SU-DHL-6 (cell line): ENCODE data around the gene SLC7A8.
"Not testable (repeated sequence)": the region's sequence is repeated elsewhere in the genome, so short reads cannot be mapped to it uniquely, and the experiment has no call there.

Experiments
- H2AFZ ChIP-seq: fragments of 200-600 bp; sonication (generic); 2 replicates; pipeline ENCODE4 v1.6.1; 2014; ENCODE audit warnings: low read depth, mild to moderate bottlenecking, moderate library complexity, mixed read lengths, antibody characterized with exemption, low read length; ENCODE audit not compliant: severe bottlenecking
- H3F3A ChIP-seq: fragments of 200-600 bp; shearing (Covaris generic); 2 replicates; pipeline ENCODE4 v1.6.0; 2016; ENCODE audit warnings: antibody characterized with exemption, mild to moderate bottlenecking; ENCODE audit not compliant: insufficient read depth
- H3K27ac ChIP-seq: fragments of 200-600 bp; sonication (generic); 2 replicates; pipeline ENCODE4 v1.5.1; 2016; ENCODE audit warnings: low read depth, mild to moderate bottlenecking, low read length, moderate library complexity, mixed read lengths
- H3K27me3 ChIP-seq: fragments of 200-600 bp; sonication (generic), shearing (Covaris generic); 2 replicates; pipeline ENCODE4 v1.6.0; 2014; ENCODE audit warnings: mild to moderate bottlenecking, low read length
- H3K36me3 ChIP-seq: fragments of 200-600 bp; sonication (generic); 2 replicates; pipeline ENCODE4 v1.6.1; 2014; ENCODE audit warnings: mild to moderate bottlenecking, low read length, mixed read lengths
- H3K4me2 ChIP-seq: fragments of 300-600, 200-600 bp; shearing (Covaris generic), sonication (generic); 2 replicates; pipeline ENCODE4 v1.6.0; 2014; ENCODE audit warnings: low read length, low read depth, mild to moderate bottlenecking; ENCODE audit not compliant: poor library complexity, severe bottlenecking
- H3K4me3 ChIP-seq: fragments of 200-600 bp; sonication (generic); 2 replicates; pipeline ENCODE4 v1.5.1; 2014; ENCODE audit warnings: antibody characterized with exemption, low read length, mild to moderate bottlenecking, mixed read lengths; ENCODE audit not compliant: insufficient read depth, poor library complexity, severe bottlenecking
- H3K79me2 ChIP-seq: fragments of 200-600 bp; sonication (generic); 2 replicates; pipeline ENCODE4 v1.6.1; 2014; ENCODE audit warnings: mild to moderate bottlenecking, low read length, moderate library complexity; ENCODE audit not compliant: insufficient read depth
- H3K9ac ChIP-seq: fragments of 200-600 bp; sonication (generic); 2 replicates; pipeline ENCODE4 v1.7.0; 2014; ENCODE audit warnings: mild to moderate bottlenecking, low read length
- H3K9me2 ChIP-seq: fragments of 200-600 bp; sonication (generic); replicated peaks from 2 replicates; pipeline ENCODE4 v1.6.1; 2014; ENCODE audit warnings: low read length; ENCODE audit not compliant: insufficient read depth
- H3K9me3 ChIP-seq: fragments of 200-600 bp; sonication (generic); 2 replicates; pipeline ENCODE4 v1.6.1; 2014; ENCODE audit warnings: low read length, mixed read lengths; ENCODE audit not compliant: insufficient read depth
- H4K20me1 ChIP-seq: fragments of 200-600 bp; sonication (generic); 2 replicates; pipeline ENCODE4 v1.6.1; 2014; ENCODE audit warnings: low read depth, mild to moderate bottlenecking, antibody characterized with exemption, low read length, moderate library complexity, mixed read lengths
- CTCF ChIP-seq: fragments of 200-600 bp; sonication (generic); IDR thresholded peaks from one replicate; pipeline ENCODE4 v1.5.1; 2017; ENCODE audit warnings: antibody characterized with exemption, mild to moderate bottlenecking, low read length, moderate library complexity; ENCODE audit not compliant: insufficient read depth, poor library complexity, severe bottlenecking
- EZH2phosphoT487 ChIP-seq: fragments of 200-600 bp; sonication (generic), shearing (Covaris generic); conservative IDR thresholded peaks from 2 replicates; pipeline ENCODE4 v1.6.1; 2018; ENCODE audit warnings: mild to moderate bottlenecking, antibody characterized with exemption, low read length, moderate library complexity, mixed read lengths

SLC7A8 gene

GRCh38 chr14:23112359-23113178 lies 70.9 kb downstream of the SLC7A8 start:
- TF ChIP-seq EZH2phosphoT487 (no peak), CTCF (no peak)
- H3K36me3 ChIP-seq: no peaks in the 10 kb centered on the region
- H3K27me3 ChIP-seq: no peaks in the 10 kb centered on the region
- H3K9me3 ChIP-seq: no peaks in the 10 kb centered on the region
- no peaks in the 10 kb centered on the region for H3K9me2 ChIP-seq
- H3K27ac ChIP-seq: no peak overlapping the region
- H3F3A ChIP-seq: no peaks in the 10 kb centered on the region
- H3K9ac ChIP-seq: no peak overlapping the region
- no peaks in the 10 kb centered on the region for H4K20me1 ChIP-seq
- no peak overlapping the region for H2AFZ ChIP-seq
- no peaks in the 10 kb centered on the region for H3K79me2 ChIP-seq
- no peak overlapping the region for H3K4me2 ChIP-seq
- no peak overlapping the region for H3K4me3 ChIP-seq

GRCh38 chr14:23110579-23111365 lies 72.7 kb downstream of the SLC7A8 start:
- H3K9ac ChIP-seq: no peak overlapping the region
- no peaks in the 10 kb centered on the region for H3K27me3 ChIP-seq
- no peak overlapping the region for H3K4me3 ChIP-seq
- H4K20me1 ChIP-seq: no peaks in the 10 kb centered on the region
- H3K9me2 ChIP-seq: no peaks in the 10 kb centered on the region
- TF ChIP-seq CTCF (no peak), EZH2phosphoT487 (no peak)
- H3F3A ChIP-seq: no peaks in the 10 kb centered on the region
- no peak overlapping the region for H3K4me2 ChIP-seq
- H2AFZ ChIP-seq: no peak overlapping the region
- no peaks in the 10 kb centered on the region for H3K36me3 ChIP-seq
- no peak overlapping the region for H3K27ac ChIP-seq
- H3K79me2 ChIP-seq: no peaks in the 10 kb centered on the region
- no peaks in the 10 kb centered on the region for H3K9me3 ChIP-seq

GRCh38 chr14:23109769-23110168 lies 73.7 kb downstream of the SLC7A8 start:
- Histone ChIP-seq H3K9me3 (no peaks in the 10 kb centered on the region), H3K36me3 (no peaks in the 10 kb centered on the region), H4K20me1 (no peaks in the 10 kb centered on the region), H3K9me2 (no peaks in the 10 kb centered on the region), H3K4me2 (no peak overlapping the region), H3K79me2 (no peaks in the 10 kb centered on the region), H2AFZ (no peak overlapping the region), H3K4me3 (no peak overlapping the region), H3K27me3 (no peaks in the 10 kb centered on the region), H3F3A (no peaks in the 10 kb centered on the region), H3K9ac (no peak overlapping the region), H3K27ac (no peak overlapping the region)
- TF ChIP-seq CTCF (no peak), EZH2phosphoT487 (no peak)

GRCh38 chr14:23108169-23108568 lies 75.3 kb downstream of the SLC7A8 start:
- not testable (repeated sequence) for H3K4me2 ChIP-seq, H3K79me2 ChIP-seq, H3K9ac ChIP-seq, H4K20me1 ChIP-seq, H3K27me3 ChIP-seq, H3F3A ChIP-seq, H3K9me3 ChIP-seq, H2AFZ ChIP-seq, H3K9me2 ChIP-seq, H3K4me3 ChIP-seq, H3K27ac ChIP-seq, H3K36me3 ChIP-seq

GRCh38 chr14:23107620-23108019 lies 75.8 kb downstream of the SLC7A8 start:
- H3K27ac ChIP-seq, H3K27me3 ChIP-seq, H3K9me3 ChIP-seq, H2AFZ ChIP-seq, H3K36me3 ChIP-seq, H4K20me1 ChIP-seq, H3K79me2 ChIP-seq, H3K9me2 ChIP-seq, H3F3A ChIP-seq, H3K9ac ChIP-seq, H3K4me3 ChIP-seq, H3K4me2 ChIP-seq: not testable (repeated sequence)
